GM21423 (cell line): ENCODE results near the gene APOC4.

Experiments used
- ATAC-seq: cut with Tn5 transposase; IDR thresholded peaks from one replicate; pipeline ENCODE4 v1.9.1; 2021; ENCODE audit warnings: mild to moderate bottlenecking, moderate library complexity; ENCODE audit not compliant: unreplicated experiment

Gene APOC4

GRCh38 chr19:44992336-44993163 lies 50.5 kb downstream of the APOC4 start:
- ATAC-seq, result no peak

- no peak for ATAC-seq
These were observed 51.5 kb downstream of the APOC4 start for GRCh38 chr19:44993526-44993925.

GRCh38 chr19:44993926-44994537 lies 52.0 kb downstream of the APOC4 start:
- no peak for ATAC-seq
